SU-DHL-6 (cell line): ENCODE results near the gene SLITRK4.

Source experiments
- CTCF ChIP-seq: fragments of 200-600 bp; sonication (generic); IDR thresholded peaks from one replicate; pipeline ENCODE4 v1.5.1; 2017; ENCODE audit warnings: antibody characterized with exemption, mild to moderate bottlenecking, low read length, moderate library complexity; ENCODE audit not compliant: insufficient read depth, poor library complexity, severe bottlenecking
- EZH2phosphoT487 ChIP-seq: fragments of 200-600 bp; sonication (generic), shearing (Covaris generic); conservative IDR thresholded peaks from 2 replicates; pipeline ENCODE4 v1.6.1; 2018; ENCODE audit warnings: mild to moderate bottlenecking, antibody characterized with exemption, low read length, moderate library complexity, mixed read lengths

GRCh38 chrX:143648705-143649104 lies 12.8 kb upstream of the SLITRK4 start:
- TF ChIP-seq CTCF = no peak
- no peak for TF ChIP-seq EZH2phosphoT487
